Aorta (tissue), 5 donors: ENCODE results near the gene UBXN11. TPM values are rescaled to one million over a fixed set of nuclear protein-coding genes. Genes with fewer than 3 reads are reported as not detected.

Experiments used
- ATAC-seq: fragments of 200-7000 bp; cut with Tn5 transposase; one replicate; pipeline ENCODE4 v1.9.1; 2022; ENCODE audit warnings: moderate library complexity; ENCODE audit not compliant: low FRiP score
- DNase-seq, 2 donors: peaks; one replicate each; pipeline ENCODE4 v3.0.0-alpha.2; 2020
- H3K27ac ChIP-seq, 2 donors: one replicate each; pipeline ENCODE4 v1.5.1; 2013; ENCODE audit warnings: low read length in 2 of 2, mild to moderate bottlenecking in 2 of 2, moderate library complexity in 2 of 2, control low read depth in 1 of 2, inconsistent platforms in 1 of 2, low read depth in 1 of 2
- H3K27me3 ChIP-seq, 2 donors: one replicate each; pipeline ENCODE4 v1.6.1; 2013; ENCODE audit warnings: control low read depth in 1 of 2, low read length in 1 of 2, mild to moderate bottlenecking in 1 of 2, moderate library complexity in 1 of 2; ENCODE audit not compliant: insufficient read depth in 2 of 2, control insufficient read depth in 1 of 2
- H3K36me3 ChIP-seq, 2 donors: one replicate each; pipeline ENCODE4 v1.6.1; 2013; ENCODE audit warnings: control low read depth in 1 of 2, low read length in 1 of 2, mild to moderate bottlenecking in 1 of 2; ENCODE audit not compliant: insufficient read depth in 2 of 2, control insufficient read depth in 1 of 2
- H3K4me1 ChIP-seq, 2 donors: one replicate each; pipeline ENCODE4 v1.6.1; 2013; ENCODE audit warnings: low read length in 2 of 2, control low read depth in 1 of 2, mild to moderate bottlenecking in 1 of 2, moderate library complexity in 1 of 2; ENCODE audit not compliant: insufficient read depth in 2 of 2, control insufficient read depth in 1 of 2
- H3K4me3 ChIP-seq, 2 donors: one replicate each; pipeline ENCODE4 v1.5.1; 2013; ENCODE audit warnings: low read length in 2 of 2, control low read depth in 1 of 2, mild to moderate bottlenecking in 1 of 2
- H3K9me3 ChIP-seq: one replicate; pipeline ENCODE4 v1.6.1; 2013; ENCODE audit warnings: mild to moderate bottlenecking, low read length; ENCODE audit not compliant: control insufficient read depth
- WGBS, 2 donors: extraction: QIAGEN DNeasy Blood & Tissue Kit; methylation state at CpG; one replicate each; pipeline ENCODE4 v1.1.7; 2013; 5-methylcytosine and 5-hydroxymethylcytosine counted together
- intact Hi-C, 2 donors: fragments of 100-400 bp; cut with DNase I; formaldehyde crosslinking; loops; one replicate each; pipeline versions ENCODE4 v1.14.2 to v1.15.0; 2022
- long read RNA-seq, 2 donors: library from polyadenylated mRNA; unstranded; transcript quantifications; one replicate each; pipeline ENCODE4 v2.0.0, GENCODE V29; 2020 to 2021
- polyA plus RNA-seq, 2 donors: library from polyadenylated mRNA; stranded (reverse); fragments of 200-250 nt; gene quantifications; one replicate each; pipeline ENCODE4 v1.2.3, GENCODE V29; 2013
- total RNA-seq, 2 donors: library from RNA; stranded (reverse); fragmentation: NEBNext Ultra II Directional; extraction: Animal tissue kit (Norgen Biotek cat#: 25700); gene quantifications; one replicate each; pipeline ENCODE4 v1.2.1, GENCODE V29; 2021
- donor health status: healthy with polysubstance abuse.
- donor health status: Bipolar disorder and iron deficiency.
- donor health status: DM: no; HTN: no; CAD: no.
- donor health status: DM: no; HTN: no; CAD: no.
- donor health status: DM: yes; HTN: yes; CAD: no.

The UBXN11 gene, protein sequence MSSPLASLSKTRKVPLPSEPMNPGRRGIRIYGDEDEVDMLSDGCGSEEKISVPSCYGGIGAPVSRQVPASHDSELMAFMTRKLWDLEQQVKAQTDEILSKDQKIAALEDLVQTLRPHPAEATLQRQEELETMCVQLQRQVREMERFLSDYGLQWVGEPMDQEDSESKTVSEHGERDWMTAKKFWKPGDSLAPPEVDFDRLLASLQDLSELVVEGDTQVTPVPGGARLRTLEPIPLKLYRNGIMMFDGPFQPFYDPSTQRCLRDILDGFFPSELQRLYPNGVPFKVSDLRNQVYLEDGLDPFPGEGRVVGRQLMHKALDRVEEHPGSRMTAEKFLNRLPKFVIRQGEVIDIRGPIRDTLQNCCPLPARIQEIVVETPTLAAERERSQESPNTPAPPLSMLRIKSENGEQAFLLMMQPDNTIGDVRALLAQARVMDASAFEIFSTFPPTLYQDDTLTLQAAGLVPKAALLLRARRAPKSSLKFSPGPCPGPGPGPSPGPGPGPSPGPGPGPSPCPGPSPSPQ
- 10 to 100 TPM; 14.6 to 33.9 TPM for total RNA-seq
- polyA plus RNA-seq, result 10 to 100 TPM; 11.6 to 46.8 TPM
- long read RNA-seq, donor 1, transcript UBXN11-202 (14 exons, 1,555 nt), result major isoform, 10 of 97 reads
- long read RNA-seq, donor 1, partial matches to known transcripts, result 16 of 97 reads
- long read RNA-seq, donor 1, other reads (novel, unspliced or antisense), result 62 of 97 reads
- long read RNA-seq, donor 2, partial matches to known transcripts, result 1 of 16 reads
- long read RNA-seq, donor 2, other reads (novel, unspliced or antisense), result 10 of 16 reads

DNA sequence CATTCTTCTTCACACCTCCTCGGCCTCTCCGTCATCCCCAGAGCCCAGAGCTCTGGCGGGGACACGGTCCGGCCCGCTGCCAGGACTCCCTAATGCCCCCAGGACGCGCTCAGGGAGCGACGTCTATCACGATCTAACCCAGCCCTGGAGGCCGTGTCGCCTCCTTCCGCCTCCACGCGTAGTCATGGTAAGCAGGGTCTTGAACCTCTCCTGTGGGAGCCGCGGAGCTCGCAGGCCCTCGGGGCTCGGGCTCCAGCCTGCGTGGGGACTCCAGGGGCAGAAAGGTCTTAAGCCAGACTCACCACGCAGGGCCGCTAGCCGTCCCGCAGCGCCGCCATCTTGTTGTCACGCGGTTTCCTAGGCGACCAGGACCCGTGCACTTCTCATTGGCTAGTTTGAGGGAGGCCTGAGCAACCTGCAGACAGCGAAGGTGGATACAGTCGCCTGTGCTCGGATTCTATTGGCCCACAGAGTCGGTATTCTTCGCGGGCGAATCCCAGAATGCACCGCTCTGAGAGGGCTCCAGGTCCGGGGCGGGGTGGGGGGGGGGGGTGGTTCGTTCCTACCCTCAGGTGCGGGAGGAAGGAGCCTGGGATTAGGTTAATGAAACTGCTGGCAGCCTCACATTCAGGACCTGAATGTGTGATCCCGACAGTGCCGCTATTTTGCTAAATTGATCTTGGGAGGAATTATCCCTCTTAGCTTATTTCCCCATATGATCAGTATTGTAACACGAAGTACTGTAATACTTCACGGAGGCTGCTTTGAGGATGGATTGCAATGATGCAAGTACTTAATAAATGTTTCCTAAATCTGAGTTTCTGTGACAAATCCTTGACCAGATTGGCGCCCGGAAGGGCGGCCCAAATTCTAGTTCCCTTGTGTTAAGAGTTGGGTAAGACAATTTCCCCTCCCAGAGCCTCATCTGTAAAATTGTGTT, at the start of gene UBXN11:
Gene UBXN11, minus strand, starts transcription at position 347 of the 940 bp plus-strand sequence. CDS start 3,753 bp downstream, outside the sequence.
- no peaks in the 10 kb centered on the region for H3K36me3 ChIP-seq
- H3K9me3 ChIP-seq, result no peaks in the 10 kb centered on the region
- no peak within 1 kb of the TSS for H3K27ac ChIP-seq
- peak within 1 kb of the TSS in 1 of 2 donors; percentile 20 for H3K4me3 ChIP-seq
- 2% methylated on average over 48 to 51 of the region's 51 CpGs for WGBS, 2 donors
- no peaks in the 10 kb centered on the region for H3K27me3 ChIP-seq
- ATAC-seq, result peak; percentile 92
- intact Hi-C loops, result no loop called here
- no peaks in the 10 kb centered on the region for H3K4me1 ChIP-seq
- peak; percentile 93 to 94 for DNase-seq

DNA sequence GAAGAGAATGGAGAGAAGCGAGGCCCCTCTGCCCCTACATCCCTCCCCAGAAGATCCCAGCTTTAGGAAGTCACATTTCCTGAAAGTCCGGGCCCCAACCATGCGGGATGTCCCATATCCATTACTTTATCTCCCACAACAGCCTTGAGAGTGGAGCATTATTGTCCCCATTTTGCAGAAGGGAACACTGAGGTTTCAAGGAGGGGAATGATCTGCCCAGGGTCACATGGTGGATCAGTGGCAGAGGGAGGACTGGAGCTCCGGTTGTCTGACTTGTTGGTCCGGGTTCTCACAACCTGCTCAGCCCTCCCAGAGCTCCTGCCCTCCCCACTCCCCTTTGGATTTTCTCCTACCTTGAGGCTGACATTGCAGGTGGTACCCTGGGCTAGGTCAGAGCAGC, 49.7 kb upstream of the UBXN11 start:
- WGBS, 2 donors, result 90% methylated on average over 5 of the region's 5 CpGs
- H3K27me3 ChIP-seq, result no peaks in the 10 kb centered on the region
- intact Hi-C loops, result no loop called here

DNA sequence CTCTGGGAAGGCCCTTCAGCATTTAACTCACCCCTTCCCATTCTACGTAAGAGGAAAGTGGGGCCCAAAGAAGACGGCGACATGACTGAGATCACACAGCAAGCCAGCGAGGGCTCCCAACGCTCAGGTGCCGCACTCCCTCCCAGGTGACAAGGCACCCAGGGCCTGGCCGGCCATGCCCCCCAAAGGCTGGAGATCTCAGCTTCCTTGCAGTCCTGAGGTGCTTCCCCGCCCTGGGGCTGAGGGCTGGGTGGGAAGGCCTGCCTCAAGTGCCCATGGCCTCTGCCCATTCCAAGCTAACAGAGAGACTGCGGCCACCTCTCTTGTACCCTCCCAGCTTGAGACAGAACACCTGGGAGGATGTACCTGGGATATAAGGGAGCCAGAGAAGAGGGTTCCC, 48.5 kb upstream of the UBXN11 start:
- 80 to 93% methylated on average over 9 of the region's 9 CpGs for WGBS, 2 donors
- intact Hi-C loops, result no loop called here
- ATAC-seq (no peak), DNase-seq (no peak)
- no peak overlapping the region for H3K27ac ChIP-seq
- H3K27me3 ChIP-seq, result no peaks in the 10 kb centered on the region
- H3K4me3 ChIP-seq, result no peak overlapping the region
- H3K4me1 ChIP-seq, result no peaks in the 10 kb centered on the region
- H3K36me3 ChIP-seq, result no peaks in the 10 kb centered on the region
- H3K9me3 ChIP-seq, result no peaks in the 10 kb centered on the region

More for the DNA sequence above, 49.7 kb upstream of the UBXN11 start:
- Histone ChIP-seq H3K36me3 (no peaks in the 10 kb centered on the region), H3K4me1 (no peaks in the 10 kb centered on the region), H3K9me3 (no peaks in the 10 kb centered on the region), H3K4me3 (no peak overlapping the region), H3K27ac (no peak overlapping the region)
- ATAC-seq (no peak), DNase-seq (no peak)

DNA sequence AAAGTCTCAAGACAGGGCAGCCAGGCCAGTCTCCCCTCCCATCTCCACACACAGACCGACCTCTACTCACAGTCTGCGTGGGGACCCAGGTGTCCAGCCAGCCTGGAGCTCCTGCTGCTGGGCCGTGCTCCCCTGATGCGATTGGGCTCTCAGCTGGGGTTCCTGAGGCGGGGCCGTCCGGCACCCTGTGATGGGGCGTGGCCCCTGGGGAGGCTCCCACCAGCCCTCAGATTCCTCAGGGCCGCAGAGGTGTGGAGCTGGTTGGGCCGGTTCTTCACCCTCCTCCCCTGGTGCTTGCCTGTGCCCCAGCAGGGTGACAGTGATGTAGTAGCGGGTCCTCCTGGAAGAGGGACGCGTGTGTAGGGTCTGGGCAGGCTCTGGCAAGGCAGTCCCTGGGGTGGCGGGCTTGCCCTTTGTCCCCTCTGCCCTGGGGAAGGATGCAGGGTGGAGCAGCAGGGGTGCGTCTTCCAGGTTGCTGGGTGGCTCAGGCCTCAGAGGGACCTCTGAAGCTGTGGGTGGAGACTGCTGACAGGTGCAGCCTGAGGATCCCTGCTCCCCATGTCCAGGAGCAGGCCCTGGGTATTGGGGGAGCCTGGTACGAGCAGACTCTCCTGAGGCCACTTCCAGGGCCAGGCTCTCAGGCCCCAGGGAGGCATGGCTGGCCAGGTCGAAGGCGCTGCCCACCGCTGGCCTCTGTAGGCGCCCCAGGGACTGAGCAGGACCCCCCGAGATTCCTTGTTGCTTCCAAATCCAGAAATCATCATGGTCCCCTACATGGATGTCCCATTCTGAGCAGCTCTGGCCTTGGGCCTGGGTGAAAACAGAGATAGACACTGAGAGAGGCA, 47.8 kb upstream of the UBXN11 start, which contains the start of gene CRYBG2:
Gene CRYBG2, minus strand, starts transcription at position 155 of the 845 bp plus-strand sequence. CDS start 7,473 bp downstream, outside the sequence.
- ATAC-seq, result no peak
- no peaks in the 10 kb centered on the region for H3K27me3 ChIP-seq
- no peak for DNase-seq

DNA sequence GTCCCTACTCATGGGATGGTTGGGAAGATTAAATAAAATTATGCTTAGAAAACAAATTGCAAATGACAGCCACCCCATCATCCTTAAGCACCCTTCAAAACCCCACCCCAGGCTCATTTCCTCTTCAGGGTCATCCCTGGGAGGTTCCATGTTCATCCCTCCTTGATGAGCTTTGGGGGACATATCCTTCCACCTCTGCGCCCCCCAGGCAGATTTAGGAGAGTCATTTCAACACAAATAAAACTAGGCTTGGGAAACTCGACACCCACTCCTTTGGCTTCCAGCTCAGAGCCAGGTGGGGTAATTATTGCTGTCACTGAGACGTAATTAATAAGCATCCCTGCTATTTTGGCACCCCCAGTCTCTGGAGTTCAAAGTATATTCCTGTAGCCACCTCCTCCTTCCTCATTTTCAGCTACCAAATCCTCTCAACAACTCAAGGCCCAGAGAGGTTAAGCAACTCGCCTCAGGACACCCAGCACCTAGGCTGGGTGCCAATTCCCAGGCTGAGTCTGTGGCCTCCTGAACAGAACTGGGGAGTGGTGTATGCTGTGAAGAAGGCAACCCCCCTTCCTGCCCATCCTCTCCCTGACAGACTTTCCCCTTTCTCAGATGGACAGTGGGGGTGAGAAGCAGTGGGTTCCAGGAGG, 46.9 kb upstream of the UBXN11 start:
- Histone ChIP-seq H3K36me3 (no peaks in the 10 kb centered on the region), H3K4me1 (no peaks in the 10 kb centered on the region), H3K27me3 (no peaks in the 10 kb centered on the region), H3K27ac (no peak overlapping the region), H3K9me3 (no peaks in the 10 kb centered on the region), H3K4me3 (no peak overlapping the region)
- ATAC-seq (no peak), DNase-seq (no peak)
- 73 to 79% methylated on average over 4 of the region's 4 CpGs for WGBS, 2 donors
- intact Hi-C loops, result no loop called here

More for the DNA sequence above, 47.8 kb upstream of the UBXN11 start, which contains the start of gene CRYBG2:
- whole genome bisulfite sequencing, 2 donors, result 84 to 86% methylated on average over 21 of the region's 21 CpGs
- Histone ChIP-seq H3K4me3 (no peak within 1 kb of the TSS), H3K4me1 (no peaks in the 10 kb centered on the region), H3K27ac (no peak within 1 kb of the TSS), H3K36me3 (no peaks in the 10 kb centered on the region), H3K9me3 (no peaks in the 10 kb centered on the region)
- intact Hi-C loops, result no loop called here

DNA sequence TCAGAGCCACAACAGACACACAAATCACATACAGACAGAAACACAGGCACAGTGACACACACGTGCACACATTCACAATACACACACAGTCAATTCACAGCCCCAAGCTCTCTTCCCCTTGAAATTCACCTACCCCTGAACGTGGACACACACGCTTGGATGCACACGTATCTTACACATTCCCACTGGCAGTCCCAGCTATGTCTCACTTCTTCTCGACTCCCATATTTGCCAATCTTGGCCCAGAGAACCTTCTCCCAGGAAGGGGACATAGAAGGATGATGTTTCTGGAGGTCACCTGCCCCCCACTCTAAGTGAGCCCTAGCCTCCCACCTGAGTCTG, 45.9 kb upstream of the UBXN11 start:
- DNase-seq (no peak), ATAC-seq (no peak)
- no peaks in the 10 kb centered on the region for H3K36me3 ChIP-seq
- H3K4me1 ChIP-seq, result no peaks in the 10 kb centered on the region
- 81 to 82% methylated on average over 5 of the region's 5 CpGs for WGBS, 2 donors
- no peaks in the 10 kb centered on the region for H3K27me3 ChIP-seq
- no peak overlapping the region for H3K27ac ChIP-seq
- intact Hi-C loops, result no loop called here
- no peak overlapping the region for H3K4me3 ChIP-seq
- no peaks in the 10 kb centered on the region for H3K9me3 ChIP-seq

DNA sequence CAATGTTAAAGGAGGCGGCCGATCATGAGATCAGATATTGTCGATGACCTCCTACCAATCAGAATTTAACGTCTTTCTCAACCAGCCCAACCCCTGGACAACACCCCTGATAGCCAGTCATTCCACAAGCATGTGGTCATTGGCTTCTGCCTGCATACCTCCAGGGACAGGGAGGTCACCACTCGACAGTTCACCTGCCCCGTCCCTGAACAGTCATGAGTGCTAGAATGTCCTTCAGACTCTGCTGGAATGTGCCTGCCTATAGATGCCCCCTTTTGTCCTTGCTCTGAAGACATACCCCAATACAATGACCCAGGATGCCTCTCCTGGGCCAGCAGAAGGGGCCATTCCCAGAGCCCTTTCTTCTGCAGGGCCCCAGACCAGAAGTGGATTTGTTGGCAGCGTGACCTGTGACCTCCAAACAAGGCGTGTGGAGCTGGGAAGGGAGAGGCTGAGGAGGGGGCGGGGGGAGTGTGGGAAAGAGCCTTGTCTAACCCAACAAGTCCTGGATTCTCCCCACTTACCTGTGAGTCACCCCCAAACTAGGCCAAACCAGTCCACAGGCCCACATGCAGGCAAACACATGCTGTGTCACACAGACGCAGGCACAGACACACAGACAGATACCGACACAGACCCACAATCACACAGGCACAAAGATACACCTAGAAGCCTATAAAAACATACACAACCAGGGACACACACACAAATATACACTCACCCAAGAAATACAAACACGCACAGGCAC, 45.3 kb upstream of the UBXN11 start:
- Histone ChIP-seq H3K27ac (no peak overlapping the region), H3K4me3 (no peak overlapping the region)

More for the DNA sequence above, 45.3 kb upstream of the UBXN11 start:
- intact Hi-C loops, result no loop called here
- Histone ChIP-seq H3K4me1 (no peaks in the 10 kb centered on the region), H3K27me3 (no peaks in the 10 kb centered on the region), H3K9me3 (no peaks in the 10 kb centered on the region), H3K36me3 (no peaks in the 10 kb centered on the region)
- 86 to 90% methylated on average over 12 of the region's 12 CpGs for WGBS, 2 donors
- no peak for DNase-seq
- no peak for ATAC-seq
